Measurements from ENCODE around the gene ST8SIA3. TPM values are rescaled to one million over a fixed set of nuclear protein-coding genes. Genes with fewer than 3 reads are reported as not detected.

The ST8SIA3 gene
- total RNA-seq, 1 experiment from 2014 or later = 1.9 TPM

- Histone ChIP-seq H3K14ac (ENCODE audit: insufficient read depth, low read length) (no peak overlapping the region), H4K5ac (ENCODE audit: insufficient read length, low read depth, low read length) (no peak overlapping the region), H3K27ac (ENCODE audit: insufficient read length, low read depth, low read length) (no peak overlapping the region), H3K4me2 (ENCODE audit: insufficient read depth, insufficient read length, low read length) (peak overlapping the region; percentile 81), H3K18ac (ENCODE audit: insufficient read length, low read depth, low read length) (no peak overlapping the region), H3K23ac (ENCODE audit: insufficient read length, low read depth, low read length) (no peak overlapping the region), H2BK15ac (ENCODE audit: low read depth, low read length) (no peak overlapping the region), H2BK12ac (ENCODE audit: insufficient read length, low read depth, low read length) (no peak overlapping the region), H3K56ac (ENCODE audit: insufficient read length, low read depth, low read length) (no peak overlapping the region), H2AFZ (ENCODE audit: low read length) (no peak overlapping the region), H4K20me1 (ENCODE audit: control insufficient read depth, insufficient read depth, insufficient read length) (no peaks in the 10 kb centered on the region), H4K91ac (ENCODE audit: insufficient read length, low read depth, low read length) (no peak overlapping the region), H3K23me2 (ENCODE audit: insufficient read length, low read depth, low read length, poor library complexity, severe bottlenecking) (peaks cover 17% of the 10 kb centered on the region), H3K9me3 (ENCODE audit: control insufficient read depth, low read depth, low read length) (no peaks in the 10 kb centered on the region), H3K4ac (ENCODE audit: low read depth, low read length) (no peak overlapping the region), H3K9ac (ENCODE audit: extremely low read depth, insufficient read length, low read length) (no peak overlapping the region), H3K27me3 (ENCODE audit: insufficient read depth, low read length) (no peaks in the 10 kb centered on the region; the same call in 1 of the 2 replicates), H3K79me1 (ENCODE audit: insufficient read depth, low read depth, low read length, poor library complexity, severe bottlenecking) (no peaks in the 10 kb centered on the region), H4K8ac (replicated peaks; ENCODE audit: insufficient read length, low read depth, low read length) (no peak overlapping the region), H3T11ph (ENCODE audit: low read length) (no peak overlapping the region), H2AK5ac (ENCODE audit: insufficient read length, low read length) (no peak overlapping the region), H2BK20ac (ENCODE audit: low read depth, low read length, poor library complexity, severe bottlenecking) (no peak overlapping the region), H2BK5ac (ENCODE audit: insufficient read length, low read length) (no peak overlapping the region), H2BK120ac (ENCODE audit: low read depth, low read length, poor library complexity, severe bottlenecking) (no peak overlapping the region), H3K79me2 (ENCODE audit: insufficient read depth, low read length) (no peaks in the 10 kb centered on the region), H3K4me1 (ENCODE audit: insufficient read depth, low read length) (no peaks in the 10 kb centered on the region; the same call in 1 of the 2 replicates)
- Mint-ChIP-seq H3K36me3 (ENCODE audit: insufficient read depth in 1 of 3, low read depth in 3 of 3) (peaks cover 0 to 7% (median 0%) of the 10 kb centered on the region in 3 experiments; a peak in 3 of 7 replicates), H3K27ac (no peak overlapping the region), H3K4me3 (peak overlapping the region; percentile 84 to 96), H3K27me3 (ENCODE audit: low read depth) (peaks cover 61% of the 10 kb centered on the region), H3K9me3 (no peaks in the 10 kb centered on the region), H3K4me1 (peaks cover 8 to 15% of the 10 kb centered on the region in 2 experiments)
- no CpG with 5 or more reads among the region's 61 CpGs for WGBS (ENCODE audit: extremely low coverage, insufficient read length, low lambda C conversion rate)
- no peak for DNase-seq
- no peak for TF ChIP-seq CTCF (conservative IDR thresholded peaks at IDR 0.05)
Measured at GRCh38 chr18:57353137-57353939, 981 bp downstream of the ST8SIA3 start.

Data from H9 (cell line).